ENCODE measurements around the gene PRMT3. TPM values are rescaled to one million over a fixed set of nuclear protein-coding genes. Genes with fewer than 3 reads are reported as not detected.

PRMT3 gene
- total and polyA plus RNA-seq, 2 of the 13 experiments (the other 11 are each of a cell fraction or from before 2014, with no cell fraction given): 9.1 to 27.7 TPM

DNA sequence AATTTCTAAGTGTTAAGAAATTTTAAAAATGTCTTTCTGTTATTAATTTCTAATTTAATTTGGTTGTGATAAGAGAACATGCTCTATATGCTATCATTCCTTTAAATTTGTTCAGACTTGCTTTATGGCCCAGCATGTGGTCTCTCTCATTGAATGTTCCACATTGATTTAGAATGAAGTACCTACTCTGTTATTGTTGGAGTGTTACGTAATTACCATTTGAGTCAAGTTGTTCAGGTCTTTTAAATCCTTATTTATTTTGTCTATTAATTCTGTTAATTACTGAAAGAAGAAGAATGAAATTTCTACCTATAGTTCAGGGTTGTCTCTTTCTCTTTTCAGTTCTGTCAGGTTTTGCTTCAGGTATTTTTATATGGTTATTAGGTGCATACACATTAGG lies 57.0 kb downstream of the PRMT3 start:
- no peak overlapping the region for H3K9ac ChIP-seq (ENCODE audit: insufficient read depth, low read depth, low read length)
- no peak for ATAC-seq
- ChIA-PET CTCF (ENCODE audit: low intra/inter-chr PET ratio, low total read pairs) (no interaction called here), POLR2A (no interaction called here)
- H3K36me3 ChIP-seq (replicated peaks in 1 of 2; ENCODE audit: control insufficient read depth in 1 of 2, insufficient read depth in 2 of 2, low read length in 2 of 2): 0 out of 5 replicates have a peak, but pooled peaks cover 0 to 2% of the 10 kb centered on the region in 2 experiments
- H3K4me2 ChIP-seq (ENCODE audit: low read depth, low read length): no peak overlapping the region
- peaks cover 9% of the 10 kb centered on the region; the same call in 1 of the 2 replicates for H3K4me1 ChIP-seq (ENCODE audit: insufficient read depth, low read length)
- 0 out of 2 replicates have a peak, but pooled peaks have one; percentile 29 for TF ChIP-seq CEBPB (IDR thresholded peaks at IDR 0.05; ENCODE audit: borderline replicate concordance, low read depth, low read length)
- TF ChIP-seq, protein P1, sequence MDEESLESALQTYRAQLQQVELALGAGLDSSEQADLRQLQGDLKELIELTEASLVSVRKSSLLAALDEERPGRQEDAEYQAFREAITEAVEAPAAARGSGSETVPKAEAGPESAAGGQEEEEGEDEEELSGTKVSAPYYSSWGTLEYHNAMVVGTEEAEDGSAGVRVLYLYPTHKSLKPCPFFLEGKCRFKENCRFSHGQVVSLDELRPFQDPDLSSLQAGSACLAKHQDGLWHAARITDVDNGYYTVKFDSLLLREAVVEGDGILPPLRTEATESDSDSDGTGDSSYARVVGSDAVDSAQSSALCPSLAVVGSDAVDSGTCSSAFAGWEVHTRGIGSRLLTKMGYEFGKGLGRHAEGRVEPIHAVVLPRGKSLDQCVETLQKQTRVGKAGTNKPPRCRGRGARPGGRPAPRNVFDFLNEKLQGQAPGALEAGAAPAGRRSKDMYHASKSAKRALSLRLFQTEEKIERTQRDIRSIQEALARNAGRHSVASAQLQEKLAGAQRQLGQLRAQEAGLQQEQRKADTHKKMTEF (CRISPR knock-in tag; IDR thresholded peaks at IDR 0.05): no peak
- H3K27ac ChIP-seq (ENCODE audit: extremely low read length, insufficient read depth, low read length): no peak overlapping the region
- intact Hi-C loops (cut with micrococcal nuclease; ENCODE audit: unreplicated experiment) (loop anchor here (10.0 kb wide), 1 partner anchor 320 kb away; no protein-coding TSS in a partner anchor), in situ Hi-C loops (cut with HindIII; ENCODE audit: extremely low pct_ligation_motif_present, low pct_unique_long_range_greater_than_20kb) (no loop called here)
- no peaks in the 10 kb centered on the region for H3K9me3 ChIP-seq (ENCODE audit: low read length)
- no peak overlapping the region for H2AFZ ChIP-seq (ENCODE audit: low read length)
- H3K4me3 ChIP-seq (replicated peaks in 1 of 3; ENCODE audit: insufficient read depth in 1 of 3, low read depth in 2 of 3, low read length in 3 of 3): no peak overlapping the region
- BruUV-seq (replicated peaks): no TSS peak
- no peaks in the 10 kb centered on the region; the same call in 1 of the 2 replicates for H4K20me1 ChIP-seq (ENCODE audit: insufficient read depth, low read length)
- H3K27me3 ChIP-seq (ENCODE audit: control insufficient read depth in 1 of 2, insufficient read depth in 2 of 2, low read length in 2 of 2): no peaks in the 10 kb centered on the region
- no peak for FAIRE-seq
- no peaks in the 10 kb centered on the region for H3K79me2 ChIP-seq (ENCODE audit: insufficient read depth, low read length)
- no peak for DNase-seq (ENCODE audit: low spot score)
- 97% methylated on average over 1 of the region's 1 CpG for WGBS (ENCODE audit: low lambda C conversion rate)

DNA sequence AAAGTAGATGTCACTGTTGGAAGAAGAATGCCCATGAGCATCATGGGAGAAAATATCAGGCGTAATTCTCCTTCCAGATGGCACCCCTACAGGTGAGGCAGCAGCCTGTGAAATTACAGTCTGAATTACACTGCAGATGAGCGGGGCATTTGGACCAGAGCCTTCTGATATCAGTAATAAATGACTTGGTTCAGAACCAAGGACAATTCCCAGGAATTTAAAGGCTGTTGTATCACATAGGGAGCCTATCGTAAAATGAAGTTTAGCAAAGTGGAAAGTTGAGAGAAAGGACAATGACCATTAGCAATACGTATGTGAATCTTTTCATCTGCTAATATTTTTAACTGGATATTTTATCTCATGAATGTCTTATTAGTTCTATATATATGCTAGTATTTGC lies 61.3 kb downstream of the PRMT3 start:
- no peak overlapping the region for H3K4me3 ChIP-seq (replicated peaks in 1 of 3; ENCODE audit: insufficient read depth in 1 of 3, low read depth in 2 of 3, low read length in 3 of 3)
- no peaks in the 10 kb centered on the region for H3K79me2 ChIP-seq (ENCODE audit: insufficient read depth, low read length)
- H3K4me2 ChIP-seq (ENCODE audit: low read depth, low read length): no peak overlapping the region
- H3K27me3 ChIP-seq (ENCODE audit: control insufficient read depth in 1 of 2, insufficient read depth in 2 of 2, low read length in 2 of 2): no peaks in the 10 kb centered on the region; a peak in 1 of 5 replicates
- H3K4me1 ChIP-seq (ENCODE audit: insufficient read depth, low read length): no peaks in the 10 kb centered on the region
- H2AFZ ChIP-seq (ENCODE audit: low read length): no peak overlapping the region
- H3K27ac ChIP-seq (ENCODE audit: extremely low read length, insufficient read depth, low read length): no peak overlapping the region
- POLR2A ChIA-PET: no interaction called here
- DNase-seq (ENCODE audit: low spot score) (no peak), FAIRE-seq (no peak), ATAC-seq (no peak)
- peaks cover 0 to 9% of the 10 kb centered on the region in 2 experiments; a peak in 3 of 5 replicates for H3K36me3 ChIP-seq (replicated peaks in 1 of 2; ENCODE audit: control insufficient read depth in 1 of 2, insufficient read depth in 2 of 2, low read length in 2 of 2)
- WGBS (ENCODE audit: low lambda C conversion rate): 98% methylated on average over 4 of the region's 4 CpGs
- intact Hi-C loops (cut with micrococcal nuclease; ENCODE audit: unreplicated experiment): loop anchor here (10.0 kb wide), 1 partner anchor 324 kb away; no protein-coding TSS in a partner anchor
- in situ Hi-C loops (cut with HindIII; ENCODE audit: extremely low pct_ligation_motif_present, low pct_unique_long_range_greater_than_20kb): no loop called here
- H4K20me1 ChIP-seq (ENCODE audit: insufficient read depth, low read length): no peaks in the 10 kb centered on the region; the same call in 1 of the 2 replicates
- no peak overlapping the region for H3K9ac ChIP-seq (ENCODE audit: insufficient read depth, low read depth, low read length)
- CTCF ChIA-PET (ENCODE audit: low intra/inter-chr PET ratio, low total read pairs): no interaction called here
- H3K9me3 ChIP-seq (ENCODE audit: low read length): no peaks in the 10 kb centered on the region
- BruUV-seq (replicated peaks): no TSS peak
- TF ChIP-seq ZBTB40 (IDR thresholded peaks at IDR 0.05) (no peak), ZBTB40 (CRISPR knock-in tag; IDR thresholded peaks at IDR 0.05) (no peak), ZNF639 (CRISPR knock-in tag; conservative IDR thresholded peaks at IDR 0.05) (no peak), MYNN (CRISPR knock-in tag; IDR thresholded peaks at IDR 0.05; ENCODE audit: low read depth) (no peak)
